ENCODE data around the gene SLC48A1.

Gene SLC48A1

GRCh38 chr12:47732504-47732903, 40.5 kb upstream of the SLC48A1 start:
- TF ChIP-seq ZFP30 (CRISPR knock-in tag; IDR thresholded peaks at IDR 0.05): no peak
- ATAC-seq: no peak

- TF ChIP-seq SNAI2 (CRISPR knock-in tag; IDR thresholded peaks at IDR 0.05) (no peak), ZNF70 (CRISPR knock-in tag; IDR thresholded peaks at IDR 0.05) (no peak), RARB (CRISPR knock-in tag; IDR thresholded peaks at IDR 0.05) (no peak), CSRNP3 (CRISPR knock-in tag; IDR thresholded peaks at IDR 0.05) (no peak), PATZ1 (CRISPR knock-in tag; IDR thresholded peaks at IDR 0.05; ENCODE audit: borderline replicate concordance) (no peak), TOX (CRISPR knock-in tag; IDR thresholded peaks at IDR 0.05; ENCODE audit: borderline replicate concordance) (no peak), ESRRG (CRISPR knock-in tag; IDR thresholded peaks at IDR 0.05) (no peak), ZFP3 (CRISPR knock-in tag; IDR thresholded peaks at IDR 0.05) (no peak)
- TF ChIP-seq, protein P1, sequence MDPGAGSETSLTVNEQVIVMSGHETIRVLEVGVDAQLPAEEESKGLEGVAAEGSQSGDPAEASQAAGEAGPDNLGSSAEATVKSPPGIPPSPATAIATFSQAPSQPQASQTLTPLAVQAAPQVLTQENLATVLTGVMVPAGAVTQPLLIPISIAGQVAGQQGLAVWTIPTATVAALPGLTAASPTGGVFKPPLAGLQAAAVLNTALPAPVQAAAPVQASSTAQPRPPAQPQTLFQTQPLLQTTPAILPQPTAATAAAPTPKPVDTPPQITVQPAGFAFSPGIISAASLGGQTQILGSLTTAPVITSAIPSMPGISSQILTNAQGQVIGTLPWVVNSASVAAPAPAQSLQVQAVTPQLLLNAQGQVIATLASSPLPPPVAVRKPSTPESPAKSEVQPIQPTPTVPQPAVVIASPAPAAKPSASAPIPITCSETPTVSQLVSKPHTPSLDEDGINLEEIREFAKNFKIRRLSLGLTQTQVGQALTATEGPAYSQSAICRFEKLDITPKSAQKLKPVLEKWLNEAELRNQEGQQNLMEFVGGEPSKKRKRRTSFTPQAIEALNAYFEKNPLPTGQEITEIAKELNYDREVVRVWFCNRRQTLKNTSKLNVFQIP (CRISPR knock-in tag; IDR thresholded peaks at IDR 0.05; ENCODE audit: borderline replicate concordance, low read depth): no peak
Measured at GRCh38 chr12:47733142-47733541, 39.9 kb upstream of the SLC48A1 start.

DNA sequence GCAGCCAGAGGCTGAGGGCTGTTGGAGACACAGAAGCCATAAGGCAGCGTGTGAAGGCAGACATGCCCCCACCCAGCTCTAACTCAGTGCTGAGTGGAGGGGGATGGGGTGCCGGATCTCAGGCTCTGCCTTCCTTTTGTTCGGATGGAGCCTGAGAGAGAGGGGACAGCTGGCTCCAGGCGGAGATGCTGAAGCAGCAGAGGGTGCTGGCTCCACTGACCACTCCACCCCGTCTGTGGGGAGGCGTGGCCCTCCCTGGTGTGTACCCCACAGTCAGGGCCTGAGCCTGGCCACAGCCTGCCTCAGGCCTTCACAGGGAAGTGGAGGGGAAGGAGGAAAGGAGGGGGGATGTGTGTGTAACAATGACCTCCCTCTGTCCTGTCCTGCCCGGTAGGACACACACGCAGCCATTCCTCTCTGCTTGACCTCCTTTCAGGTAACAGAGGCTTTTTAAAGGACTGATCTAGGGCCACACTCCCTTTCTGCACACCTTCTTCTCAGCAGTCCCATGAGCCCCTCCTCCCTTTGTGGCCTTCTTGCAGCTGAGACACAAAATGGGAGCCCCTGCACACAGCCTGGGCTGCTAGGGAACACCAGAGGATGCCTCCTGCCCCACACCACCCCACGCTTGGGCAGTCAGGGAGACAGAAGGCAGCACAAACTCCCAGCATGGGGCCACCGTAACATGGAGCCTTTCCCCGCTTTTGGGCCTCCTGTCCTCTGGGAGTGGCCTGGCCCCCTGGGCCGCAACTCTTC, 38.1 kb upstream of the SLC48A1 start:
- ATAC-seq: no peak
- no peak for TF ChIP-seq ISL1 (CRISPR knock-in tag; IDR thresholded peaks at IDR 0.05)
- no peak for TF ChIP-seq TOX (CRISPR knock-in tag; IDR thresholded peaks at IDR 0.05; ENCODE audit: borderline replicate concordance)
- no peak for TF ChIP-seq GLIS3 (CRISPR knock-in tag; IDR thresholded peaks at IDR 0.05)
- TF ChIP-seq, protein P2, sequence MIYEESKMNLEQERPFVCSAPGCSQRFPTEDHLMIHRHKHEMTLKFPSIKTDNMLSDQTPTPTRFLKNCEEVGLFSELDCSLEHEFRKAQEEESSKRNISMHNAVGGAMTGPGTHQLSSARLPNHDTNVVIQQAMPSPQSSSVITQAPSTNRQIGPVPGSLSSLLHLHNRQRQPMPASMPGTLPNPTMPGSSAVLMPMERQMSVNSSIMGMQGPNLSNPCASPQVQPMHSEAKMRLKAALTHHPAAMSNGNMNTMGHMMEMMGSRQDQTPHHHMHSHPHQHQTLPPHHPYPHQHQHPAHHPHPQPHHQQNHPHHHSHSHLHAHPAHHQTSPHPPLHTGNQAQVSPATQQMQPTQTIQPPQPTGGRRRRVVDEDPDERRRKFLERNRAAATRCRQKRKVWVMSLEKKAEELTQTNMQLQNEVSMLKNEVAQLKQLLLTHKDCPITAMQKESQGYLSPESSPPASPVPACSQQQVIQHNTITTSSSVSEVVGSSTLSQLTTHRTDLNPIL (CRISPR knock-in tag; IDR thresholded peaks at IDR 0.05; ENCODE audit: low read depth): no peak
- TF ChIP-seq ZFP30 (CRISPR knock-in tag; IDR thresholded peaks at IDR 0.05): no peak
- TF ChIP-seq SNAI2 (CRISPR knock-in tag; IDR thresholded peaks at IDR 0.05): no peak
- TF ChIP-seq ESRRG (CRISPR knock-in tag; IDR thresholded peaks at IDR 0.05): no peak

More at GRCh38 chr12:47733142-47733541, 39.9 kb upstream of the SLC48A1 start:
- no peak for ATAC-seq

DNA sequence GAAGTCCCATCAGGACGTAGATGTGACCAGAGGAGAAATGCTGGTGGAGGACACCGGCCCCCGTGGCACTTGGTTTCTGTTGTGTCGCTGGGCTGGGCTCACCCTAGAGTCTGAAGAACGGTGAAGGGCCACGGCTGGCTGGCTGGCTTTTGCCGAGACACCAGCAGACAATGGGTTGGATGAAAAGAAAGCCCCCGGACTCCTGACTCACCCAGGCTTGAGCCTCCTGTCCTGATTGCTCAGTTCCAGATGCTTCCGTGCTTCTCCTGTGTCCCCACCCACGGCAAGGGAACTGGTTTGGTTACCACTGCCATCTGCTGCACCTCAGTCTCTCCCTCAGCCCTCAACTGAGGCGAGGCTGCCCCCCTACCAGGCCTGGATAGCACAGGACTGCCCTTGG, 37.4 kb upstream of the SLC48A1 start:
- TF ChIP-seq OSR1 (CRISPR knock-in tag; IDR thresholded peaks at IDR 0.05) (no peak), ZNF565 (CRISPR knock-in tag; conservative IDR thresholded peaks at IDR 0.05; ENCODE audit: low read depth) (no peak), SNAI2 (CRISPR knock-in tag; IDR thresholded peaks at IDR 0.05) (no peak), ARNTL (CRISPR knock-in tag; IDR thresholded peaks at IDR 0.05; ENCODE audit: borderline replicate concordance, low read depth) (no peak), RARB (CRISPR knock-in tag; IDR thresholded peaks at IDR 0.05) (no peak), ESRRG (CRISPR knock-in tag; IDR thresholded peaks at IDR 0.05) (no peak), ZNF8 (CRISPR knock-in tag; IDR thresholded peaks at IDR 0.05) (no peak), PPARA (CRISPR knock-in tag; IDR thresholded peaks at IDR 0.05; ENCODE audit: borderline replicate concordance) (no peak), TOX (CRISPR knock-in tag; IDR thresholded peaks at IDR 0.05; ENCODE audit: borderline replicate concordance) (no peak), ZNF70 (CRISPR knock-in tag; IDR thresholded peaks at IDR 0.05) (no peak), TCF4 (CRISPR knock-in tag; IDR thresholded peaks at IDR 0.05; ENCODE audit: borderline replicate concordance) (no peak), BACH2 (CRISPR knock-in tag; IDR thresholded peaks at IDR 0.05; ENCODE audit: borderline replicate concordance) (no peak), GLIS3 (CRISPR knock-in tag; IDR thresholded peaks at IDR 0.05) (no peak)
- TF ChIP-seq, protein P2 (CRISPR knock-in tag; IDR thresholded peaks at IDR 0.05; ENCODE audit: low read depth): no peak
- no peak for ATAC-seq

All from SK-N-SH treated with all-trans-retinoic acid at 6 μM for 48 hours (cell line).